ENCODE data around the gene OR1K1.

- TF ChIP-seq POLR2A (IDR thresholded peaks at IDR 0.05; ENCODE audit: low read depth, low read length) (no peak), CTCF (IDR thresholded peaks at IDR 0.05; ENCODE audit: extremely low read depth in 1 of 2, insufficient read depth in 1 of 2, low read depth in 1 of 2, low read length in 2 of 2) (no peak)
Measured at GRCh38 chr9:122848256-122848943, 48.5 kb downstream of the OR1K1 start.

Data from endothelial cell of umbilical vein (primary cell).